Measurements from ENCODE around the gene MRPS12.
"Not testable (repeated sequence)": the region's sequence is repeated elsewhere in the genome, so short reads cannot be mapped to it uniquely, and the experiment has no call there.

DNA sequence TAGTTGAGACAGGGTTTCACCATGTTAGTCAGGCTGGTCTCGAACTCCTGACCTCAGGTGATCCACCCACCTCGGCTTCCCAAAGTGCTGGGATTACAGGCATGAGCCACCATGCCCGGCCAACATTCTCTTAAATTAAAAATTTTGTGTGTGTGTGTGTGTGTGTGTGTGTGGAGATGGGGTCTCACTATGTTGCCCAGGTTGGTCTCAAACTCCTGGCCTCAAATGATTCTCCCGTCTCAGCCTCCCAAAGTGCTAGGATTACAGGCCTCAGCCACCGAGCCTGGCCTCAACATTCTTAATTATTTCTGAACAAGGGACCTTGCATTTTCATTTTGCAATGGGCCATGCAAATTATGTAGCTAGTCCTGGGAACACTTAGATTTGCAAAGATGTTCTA is 35.4 kb downstream of the MRPS12 start:
- not testable (repeated sequence) for TF ChIP-seq POLR2A, EP300 (IDR thresholded peaks at IDR 0.05)
- TF ChIP-seq, protein P1, sequence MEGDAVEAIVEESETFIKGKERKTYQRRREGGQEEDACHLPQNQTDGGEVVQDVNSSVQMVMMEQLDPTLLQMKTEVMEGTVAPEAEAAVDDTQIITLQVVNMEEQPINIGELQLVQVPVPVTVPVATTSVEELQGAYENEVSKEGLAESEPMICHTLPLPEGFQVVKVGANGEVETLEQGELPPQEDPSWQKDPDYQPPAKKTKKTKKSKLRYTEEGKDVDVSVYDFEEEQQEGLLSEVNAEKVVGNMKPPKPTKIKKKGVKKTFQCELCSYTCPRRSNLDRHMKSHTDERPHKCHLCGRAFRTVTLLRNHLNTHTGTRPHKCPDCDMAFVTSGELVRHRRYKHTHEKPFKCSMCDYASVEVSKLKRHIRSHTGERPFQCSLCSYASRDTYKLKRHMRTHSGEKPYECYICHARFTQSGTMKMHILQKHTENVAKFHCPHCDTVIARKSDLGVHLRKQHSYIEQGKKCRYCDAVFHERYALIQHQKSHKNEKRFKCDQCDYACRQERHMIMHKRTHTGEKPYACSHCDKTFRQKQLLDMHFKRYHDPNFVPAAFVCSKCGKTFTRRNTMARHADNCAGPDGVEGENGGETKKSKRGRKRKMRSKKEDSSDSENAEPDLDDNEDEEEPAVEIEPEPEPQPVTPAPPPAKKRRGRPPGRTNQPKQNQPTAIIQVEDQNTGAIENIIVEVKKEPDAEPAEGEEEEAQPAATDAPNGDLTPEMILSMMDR (IDR thresholded peaks at IDR 0.05), result not testable (repeated sequence)

Measured in tibial nerve (tissue), 4 donors.